ENCODE results near the gene TTC8.
A peak's percentile ranks its signal among the peaks of the same experiment; 100 is the strongest.
"Not testable (repeated sequence)": the region's sequence is repeated elsewhere in the genome, so short reads cannot be mapped to it uniquely, and the experiment has no call there.

TTC8 gene

DNA sequence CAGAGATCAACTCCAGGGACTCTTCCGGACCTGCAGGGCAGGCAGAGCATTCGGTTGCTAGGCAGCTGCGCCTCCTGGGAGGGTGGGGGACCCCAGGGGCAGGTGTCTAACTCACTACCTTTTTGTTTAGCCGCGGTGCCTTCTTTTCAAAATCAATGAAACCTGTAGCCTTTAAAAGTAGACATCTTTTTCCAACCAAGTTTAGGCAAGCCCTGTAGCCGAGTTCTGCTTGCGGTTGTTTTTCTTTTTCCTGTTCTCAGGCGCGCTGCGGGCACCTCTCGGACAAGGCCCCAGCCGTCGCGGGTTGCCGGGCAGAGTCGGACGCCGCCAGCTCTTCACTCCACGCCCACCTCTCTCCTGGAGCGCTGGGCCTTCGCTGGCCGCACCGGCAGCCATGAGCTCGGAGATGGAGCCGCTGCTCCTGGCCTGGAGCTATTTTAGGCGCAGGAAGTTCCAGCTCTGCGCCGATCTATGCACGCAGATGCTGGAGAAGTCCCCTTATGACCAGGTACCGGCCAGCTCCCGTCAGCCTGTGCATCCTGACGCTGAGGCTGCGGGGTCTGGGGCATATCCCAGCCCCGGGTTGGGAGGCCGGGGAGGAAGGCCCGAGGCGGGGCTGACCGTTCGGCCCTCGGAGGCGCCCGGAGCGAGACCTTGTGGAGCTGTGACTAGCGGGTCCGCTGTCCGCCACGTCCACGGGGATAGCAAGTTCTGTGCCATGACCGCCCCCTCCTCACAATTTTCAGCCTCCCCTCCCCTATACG, at the start of gene TTC8:
Gene TTC8, plus strand, starts transcription at position 338 of the 764 bp plus-strand sequence. Its CDS starts 57 bp downstream, at position 395.
- DNase-seq (ENCODE audit: low read depth, low spot score), result peak; percentile 78

- no peak for DNase-seq (ENCODE audit: low read depth, low spot score)
These were observed 48.9 kb upstream of the TTC8 start for GRCh38 chr14:88775532-88775931.

- DNase-seq (ENCODE audit: low read depth, low spot score), result no peak
These were observed 38.5 kb upstream of the TTC8 start for GRCh38 chr14:88785911-88786310.

- DNase-seq (ENCODE audit: low read depth, low spot score), result no peak
These were observed 37.7 kb upstream of the TTC8 start for GRCh38 chr14:88786715-88787114.

DNA sequence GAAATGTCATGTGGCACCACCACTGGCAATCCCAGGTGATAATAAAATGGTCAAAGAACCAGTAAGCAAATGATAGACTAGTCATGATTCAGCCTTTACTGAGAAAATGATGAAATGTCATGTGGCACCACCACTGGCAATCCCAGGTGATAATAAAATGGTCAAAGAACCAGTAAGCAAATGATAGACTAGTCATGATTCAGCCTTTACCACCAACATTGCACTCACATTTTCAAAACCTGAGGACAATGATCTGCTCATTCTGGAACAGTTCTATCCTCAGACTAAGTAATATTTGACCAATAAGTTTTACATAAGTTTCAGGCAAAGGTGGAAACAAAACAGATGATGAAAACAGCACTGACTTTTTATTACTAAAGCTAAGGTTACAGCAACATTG, 34.9 kb upstream of the TTC8 start:
- not testable (repeated sequence) for DNase-seq (ENCODE audit: low read depth, low spot score)

DNA sequence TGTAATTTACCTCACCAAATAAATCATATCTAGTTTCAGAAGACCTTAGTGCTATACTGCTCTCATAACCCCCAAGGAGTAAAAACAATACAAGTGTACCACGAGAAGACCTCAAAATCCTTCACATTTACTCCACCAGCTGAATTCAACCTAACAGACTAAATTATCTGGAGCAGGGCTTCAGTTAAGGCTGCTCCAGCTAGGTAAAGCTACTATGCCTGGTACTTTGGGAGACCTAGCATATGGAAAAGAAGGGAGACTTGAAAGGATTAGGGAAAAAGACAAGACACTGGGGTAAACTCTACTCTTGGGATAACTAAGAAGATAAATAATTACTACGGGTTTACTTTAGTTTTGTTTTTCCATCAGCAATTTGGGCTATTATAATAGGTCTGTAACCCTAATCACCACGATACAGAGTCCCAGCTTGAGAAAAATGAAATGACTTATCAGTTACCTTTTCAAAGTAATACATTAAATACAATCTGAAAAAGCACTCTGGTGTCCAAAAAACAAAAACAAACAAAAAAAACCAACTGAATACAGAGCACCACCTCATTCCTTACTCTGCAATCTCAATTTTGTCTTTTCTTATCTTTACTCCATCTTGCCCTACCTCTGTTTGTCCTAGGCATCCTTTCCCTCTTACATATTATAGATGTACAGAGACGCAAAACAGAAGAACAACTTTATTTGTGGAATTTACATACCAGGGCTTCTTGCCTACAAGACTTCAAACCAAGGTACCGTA, 33.8 kb upstream of the TTC8 start:
- DNase-seq (ENCODE audit: low read depth, low spot score), result no peak

- DNase-seq (ENCODE audit: low read depth, low spot score), result no peak
These were observed 33.2 kb upstream of the TTC8 start for GRCh38 chr14:88791252-88791621.

DNA sequence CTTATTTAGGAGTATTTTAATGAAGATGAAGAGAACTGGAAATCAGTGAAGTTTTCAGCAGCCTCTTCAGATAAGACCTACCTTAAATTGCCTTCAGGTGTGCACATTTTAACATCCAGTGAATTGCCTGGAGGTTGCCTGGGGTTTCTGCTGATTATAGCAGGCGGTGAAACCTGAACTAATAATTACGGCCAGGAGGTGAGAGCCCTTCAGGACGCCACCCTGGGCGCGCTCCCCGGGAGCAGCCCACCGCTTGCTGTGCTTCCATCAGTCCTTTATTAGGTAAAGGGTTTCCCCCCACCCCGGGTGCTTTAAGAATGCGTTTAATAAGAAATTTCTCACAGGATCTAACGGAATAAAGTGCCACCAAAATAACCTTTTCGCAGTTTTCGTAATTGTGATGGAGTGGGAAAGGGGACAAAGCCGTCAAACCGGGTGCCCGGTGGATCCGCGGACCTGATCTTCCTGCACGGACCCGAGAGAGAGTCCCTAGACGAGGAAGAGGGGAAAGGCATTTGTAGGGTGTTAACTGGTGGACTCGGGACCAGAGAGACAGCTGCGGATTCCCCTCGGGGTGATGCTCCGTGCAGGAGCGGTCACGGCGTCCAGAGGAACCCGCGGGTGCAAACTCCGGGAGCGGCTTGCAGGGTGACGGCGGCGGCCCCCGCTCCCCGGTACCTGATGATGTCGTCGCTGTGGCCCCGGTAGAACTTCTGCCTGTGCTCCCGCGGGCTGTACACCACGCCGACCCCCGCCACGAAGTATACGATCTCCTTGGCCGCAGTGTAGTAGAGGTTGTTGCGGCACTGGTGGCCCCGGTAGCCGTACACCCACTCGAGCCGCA, 32.6 kb upstream of the TTC8 start:
- DNase-seq (ENCODE audit: low read depth, low spot score), result no peak

DNA sequence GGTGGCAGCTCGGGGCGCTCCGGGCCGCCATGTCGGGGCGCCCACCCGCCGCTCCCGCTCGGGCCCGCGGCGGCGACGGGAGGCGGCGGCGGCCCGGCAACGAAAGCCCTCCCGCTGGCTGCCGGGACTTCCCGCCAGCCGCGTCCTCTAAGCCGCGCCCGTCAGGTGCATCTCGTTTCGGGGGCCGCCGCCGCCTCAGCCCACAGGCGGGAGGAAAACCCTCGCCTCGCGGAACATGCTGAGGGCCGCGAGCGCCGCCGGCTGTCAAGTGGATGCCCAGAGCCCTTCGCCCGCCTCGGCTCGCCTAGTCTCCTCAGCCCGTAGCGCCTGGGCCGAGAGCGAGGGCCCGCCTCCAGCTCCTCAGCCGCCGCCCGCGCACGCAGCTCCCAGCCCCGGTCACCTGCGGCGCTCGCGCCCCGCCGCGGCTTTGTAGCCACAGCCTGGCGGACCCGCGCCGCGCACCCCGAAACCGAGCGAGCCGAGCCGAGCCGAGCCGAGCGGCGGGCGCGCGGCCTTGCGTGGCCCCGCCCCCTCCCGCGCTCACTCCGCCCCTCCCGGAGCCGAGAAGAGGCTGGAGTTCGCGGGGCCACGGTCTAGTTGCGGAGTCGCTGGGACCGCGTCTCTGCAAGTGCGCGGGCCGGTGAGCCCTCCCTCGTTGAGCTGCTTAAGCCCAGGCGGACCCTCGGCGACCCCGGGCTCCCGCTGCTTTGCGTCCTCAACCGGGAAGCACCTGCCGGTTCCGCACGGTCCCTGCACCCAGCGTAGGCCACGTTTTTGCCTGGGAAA, 31.8 kb upstream of the TTC8 start, which contains the start of gene EML5:
Gene EML5, minus strand, starts transcription at position 481 of the 786 bp plus-strand sequence. Its CDS starts 450 bp downstream, at position 31.
- DNase-seq (ENCODE audit: low read depth, low spot score), result peak; percentile 6

- no peak for DNase-seq (ENCODE audit: low read depth, low spot score)
These were observed 31.2 kb upstream of the TTC8 start for GRCh38 chr14:88793259-88793625.

GRCh38 chr14:88798156-88798555, 26.3 kb upstream of the TTC8 start:
- DNase-seq (ENCODE audit: low read depth, low spot score), result no peak

DNA sequence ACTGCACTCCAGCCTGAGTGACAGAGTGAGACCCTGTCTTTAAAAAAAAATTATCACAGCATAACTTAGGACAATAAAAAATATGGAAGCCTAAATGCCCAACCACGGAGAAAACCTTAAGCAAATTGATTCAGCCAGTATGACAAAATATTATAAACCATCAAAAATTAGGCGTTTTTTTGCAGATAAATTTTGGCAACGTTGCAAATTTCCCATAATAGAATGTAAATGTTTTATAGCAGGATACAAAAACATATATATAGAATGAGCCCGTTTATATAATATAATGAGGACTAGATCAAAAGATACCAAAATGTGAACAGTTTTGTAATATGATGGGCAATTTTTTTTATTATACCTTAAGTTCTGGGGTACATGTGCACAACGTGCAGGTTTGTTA, 24.9 kb upstream of the TTC8 start:
- DNase-seq (ENCODE audit: low read depth, low spot score), result no peak

- no peak for DNase-seq (ENCODE audit: low read depth, low spot score)
These were observed 21.9 kb upstream of the TTC8 start for GRCh38 chr14:88802596-88802995.

DNA sequence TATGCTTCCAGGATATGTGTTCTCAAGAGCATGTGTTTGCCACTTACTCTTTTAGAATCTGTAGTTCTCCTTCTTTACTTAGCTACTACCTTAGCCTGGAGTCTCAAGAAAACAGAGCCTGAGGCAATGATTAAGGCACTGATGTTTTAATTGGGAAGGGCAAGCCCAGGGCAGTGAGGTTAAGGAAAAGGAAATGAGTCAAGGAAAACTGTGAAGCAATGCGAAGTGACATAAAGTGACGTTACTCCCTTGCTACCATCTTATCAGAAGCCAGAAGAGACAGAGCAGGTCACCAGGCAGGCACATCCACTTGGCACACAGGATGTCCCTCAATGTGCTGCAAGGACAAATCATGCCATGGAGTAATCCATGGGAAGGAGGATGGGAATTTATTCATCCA, 20.4 kb upstream of the TTC8 start:
- DNase-seq (ENCODE audit: low read depth, low spot score), result no peak

DNA sequence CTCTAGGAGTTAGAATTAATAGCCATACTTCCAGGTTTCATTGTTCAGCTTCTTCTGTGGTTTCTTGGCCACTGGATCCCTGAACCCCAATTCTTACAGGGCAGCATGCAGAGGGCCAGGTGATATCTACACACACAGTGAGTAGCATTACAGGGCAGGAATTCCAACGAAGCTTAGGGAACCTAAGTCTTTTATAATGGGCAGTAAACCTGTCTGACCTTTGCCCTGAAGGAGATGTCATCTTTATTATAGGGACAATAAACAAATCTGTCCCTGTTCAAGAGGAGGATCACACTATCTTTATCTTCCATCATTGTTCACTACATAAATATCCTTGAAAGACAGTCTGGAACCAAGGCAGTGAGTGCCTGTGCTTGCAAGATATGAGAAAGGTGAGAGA, 20.0 kb upstream of the TTC8 start:
- DNase-seq (ENCODE audit: low read depth, low spot score), result no peak

DNA sequence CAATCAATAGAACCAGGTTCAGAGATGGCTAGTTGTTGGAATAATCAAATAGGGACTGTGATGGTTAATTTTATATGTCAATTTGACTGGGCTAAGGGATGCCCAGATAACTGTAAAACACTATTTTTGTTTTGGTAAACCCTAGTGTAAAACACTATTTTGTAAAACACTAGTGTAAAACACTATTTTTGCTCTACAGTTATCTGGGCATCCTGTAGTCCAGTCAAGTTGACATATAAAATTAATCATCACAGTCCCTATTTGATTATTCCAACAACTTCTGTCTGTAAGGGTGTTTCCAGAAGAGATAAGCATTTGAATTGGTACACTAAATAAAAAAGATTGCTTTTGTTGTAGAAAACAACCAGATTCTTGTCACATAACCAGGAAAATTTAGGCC, 16.1 kb upstream of the TTC8 start:
- DNase-seq (ENCODE audit: low read depth, low spot score), result no peak

DNA sequence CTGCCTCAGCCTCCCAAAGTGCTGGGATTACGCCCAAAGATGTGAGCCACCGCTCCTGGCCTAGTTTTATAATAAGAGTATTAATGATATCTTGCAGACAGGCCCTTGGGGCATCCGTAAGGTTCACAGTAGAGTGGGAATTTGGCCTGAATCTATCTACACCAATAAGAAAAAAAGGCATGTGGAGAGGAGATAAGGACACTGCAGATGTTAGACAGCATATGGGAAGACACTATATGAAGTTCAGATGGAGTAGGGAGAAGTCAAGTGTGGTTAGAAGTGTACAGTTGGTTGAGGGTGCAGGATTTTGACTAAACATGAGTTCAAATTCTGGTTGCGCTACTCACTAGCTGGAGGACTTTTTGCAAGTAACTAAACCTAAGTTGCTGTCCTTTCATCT, 8.5 kb upstream of the TTC8 start:
- DNase-seq (ENCODE audit: low read depth, low spot score), result no peak

DNA sequence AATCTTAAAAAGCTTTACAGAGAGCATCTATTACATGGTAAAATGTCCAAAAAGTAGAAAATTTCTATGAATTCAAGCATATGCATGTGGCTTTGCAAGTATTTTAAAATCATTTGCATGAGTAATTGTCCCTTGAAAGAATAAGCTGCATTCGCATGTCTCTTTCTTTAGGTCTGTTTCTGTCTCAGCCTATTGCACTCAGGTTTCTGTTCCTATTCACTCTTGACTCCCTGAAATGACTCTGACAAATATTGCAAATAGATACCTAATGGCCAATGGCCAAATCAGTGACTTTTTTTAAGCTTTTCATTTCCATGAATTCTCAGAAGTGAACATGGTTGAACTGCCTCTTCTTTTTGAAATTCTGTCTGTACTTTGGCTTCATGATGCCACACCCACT, 6.4 kb upstream of the TTC8 start:
- no peak for DNase-seq (ENCODE audit: low read depth, low spot score)

GRCh38 chr14:88819674-88820073, 4.8 kb upstream of the TTC8 start:
- not testable (repeated sequence) for DNase-seq (ENCODE audit: low read depth, low spot score)

DNA sequence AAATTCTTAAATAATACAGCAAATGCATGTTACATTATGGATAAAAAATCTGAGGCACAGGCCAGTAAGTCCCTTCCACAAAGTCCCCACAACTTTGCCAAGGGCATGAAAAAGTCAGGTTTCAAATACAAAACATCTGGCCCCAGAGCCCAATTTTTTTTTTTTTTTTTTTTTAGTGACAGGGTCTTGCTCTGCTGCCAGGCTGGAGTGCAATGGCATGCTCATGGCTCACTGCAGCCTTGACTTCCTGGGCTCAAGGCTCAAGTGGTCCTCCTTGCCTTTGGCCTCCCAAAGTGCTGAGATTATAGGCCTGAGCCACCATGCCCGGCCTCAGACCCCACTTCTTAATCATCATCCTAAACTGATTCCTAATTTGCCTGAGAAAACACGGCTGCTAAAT, 3.1 kb upstream of the TTC8 start:
- DNase-seq (ENCODE audit: low read depth, low spot score), result no peak

DNA sequence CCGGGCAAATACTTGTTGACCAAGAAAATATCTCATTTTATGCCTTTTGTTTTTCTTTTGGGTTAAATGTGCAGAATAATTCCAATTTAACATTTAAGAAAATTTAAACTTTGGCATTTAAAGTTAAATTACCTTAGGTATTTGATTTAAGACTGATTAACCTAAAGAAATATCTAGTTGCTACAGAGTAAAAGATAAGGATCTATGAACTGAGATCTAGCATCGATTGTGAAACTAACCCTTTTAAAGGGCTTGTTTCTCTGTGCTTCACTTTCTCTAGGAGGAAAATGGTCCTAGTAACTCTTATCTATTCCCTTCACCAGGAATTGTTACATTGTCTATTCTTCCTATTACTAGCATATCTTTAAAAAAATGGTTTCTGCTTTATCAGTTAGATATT, 2.6 kb upstream of the TTC8 start:
- no peak for DNase-seq (ENCODE audit: low read depth, low spot score)

GRCh38 chr14:88823968-88824313, 510 bp upstream of the TTC8 start:
- no peak for DNase-seq (ENCODE audit: low read depth, low spot score)
